Naive thymus-derived CD4-positive, alpha-beta T cell (primary cell): ENCODE results near the gene FOXN3. TPM values are rescaled to one million over a fixed set of nuclear protein-coding genes. Genes with fewer than 3 reads are reported as not detected.
A peak's percentile ranks its signal among the peaks of the same experiment; 100 is the strongest.

Experiments
- ATAC-seq: fragments of 150-1000 bp; cut with Tn5 transposase; 2 replicates; pipeline ENCODE4 v1.10.0; 2021; ENCODE audit warnings: mild to moderate bottlenecking, moderate library complexity
- CTCF ChIA-PET: fragments of 350-600 bp; sonication (Branson Sonifier 250); formaldehyde crosslinking; loops from one replicate; lab custom pipeline; 2021; ENCODE audit warnings: antibody characterized with exemption; lab: Charles Lee
- POLR2A ChIA-PET: fragments of 350-600 bp; sonication (Branson Sonifier 250); formaldehyde crosslinking; loops from one replicate; lab custom pipeline; 2021; ENCODE audit warnings: antibody characterized with exemption, inconsistent platforms; lab: Charles Lee
- DNase-seq, 9 donors: peaks; one replicate each; pipeline versions ENCODE4 v3.0.0 to v3.0.0-alpha.2; 2020 to 2022; ENCODE audit warnings: mixed read lengths in 1 of 9
- H3K27ac ChIP-seq: one replicate; pipeline ENCODE4 v1.7.0; 2013; ENCODE audit warnings: mild to moderate bottlenecking, low read depth, low read length, moderate library complexity
- H3K27me3 ChIP-seq, 2 donors: one replicate each; pipeline ENCODE4 v1.7.0; 2013; ENCODE audit warnings: low read length in 2 of 2, mild to moderate bottlenecking in 2 of 2, moderate library complexity in 2 of 2; ENCODE audit not compliant: control insufficient read depth in 2 of 2, insufficient read depth in 2 of 2
- H3K36me3 ChIP-seq, 3 experiments: 1 replicate in 2 of 3; 2 replicates in 1 of 3; pipeline ENCODE4 v1.7.0; 2013; ENCODE audit warnings: low read length in 3 of 3, mild to moderate bottlenecking in 3 of 3, moderate library complexity in 1 of 3; ENCODE audit not compliant: insufficient read depth in 3 of 3, control insufficient read depth in 2 of 3
- H3K4me1 ChIP-seq, 2 donors: one replicate each; pipeline ENCODE4 v1.7.0; 2013; ENCODE audit warnings: low read length in 2 of 2, mild to moderate bottlenecking in 2 of 2, moderate library complexity in 1 of 2; ENCODE audit not compliant: control insufficient read depth in 2 of 2, insufficient read depth in 2 of 2
- H3K4me3 ChIP-seq: 2 replicates; pipeline ENCODE4 v1.7.0; 2013; ENCODE audit warnings: mild to moderate bottlenecking, low read length
- H3K9me3 ChIP-seq, 3 experiments: 1 replicate in 2 of 3; 2 replicates in 1 of 3; pipeline ENCODE4 v1.7.0; 2013; ENCODE audit warnings: low read length in 3 of 3; ENCODE audit not compliant: control insufficient read depth in 2 of 3
- H3K27ac Mint-ChIP-seq, 9 donors: one replicate each; pipeline ENCODE4 v1.8.0; 2020 to 2022; ENCODE audit warnings: mixed read lengths in 9 of 9, mild to moderate bottlenecking in 8 of 9, moderate library complexity in 5 of 9, inconsistent platforms in 2 of 9
- H3K27me3 Mint-ChIP-seq, 5 donors: one replicate each; pipeline ENCODE4 v1.8.0; 2021 to 2022; ENCODE audit warnings: mixed read lengths in 5 of 5, mild to moderate bottlenecking in 1 of 5
- H3K36me3 Mint-ChIP-seq, 5 donors: one replicate each; pipeline ENCODE4 v1.8.0; 2020 to 2022; ENCODE audit warnings: mixed read lengths in 5 of 5, mild to moderate bottlenecking in 3 of 5, inconsistent platforms in 1 of 5
- H3K4me1 Mint-ChIP-seq, 7 donors: one replicate each; pipeline ENCODE4 v1.8.0; 2020 to 2022; ENCODE audit warnings: mixed read lengths in 7 of 7, mild to moderate bottlenecking in 3 of 7, inconsistent platforms in 1 of 7
- H3K4me3 Mint-ChIP-seq, 10 donors: one replicate each; pipeline ENCODE4 v1.8.0; 2020 to 2022; ENCODE audit warnings: mild to moderate bottlenecking in 10 of 10, mixed read lengths in 10 of 10, moderate library complexity in 6 of 10, inconsistent platforms in 2 of 10
- H3K9me3 Mint-ChIP-seq, 11 donors: one replicate each; pipeline ENCODE4 v1.8.0; 2020 to 2022; ENCODE audit warnings: mixed read lengths in 11 of 11, mild to moderate bottlenecking in 4 of 11, inconsistent platforms in 1 of 11, moderate library complexity in 1 of 11
- intact Hi-C, 2 donors: fragments of 100-400 bp; cut with micrococcal nuclease; formaldehyde crosslinking; loops; one replicate each; pipeline ENCODE4 v1.15.1; 2023
- polyA plus RNA-seq, 2 donors: library from polyadenylated mRNA; unstranded; fragments of 300-500 nt; fragmentation: Illumina TruSeq; gene quantifications; one replicate each; pipeline ENCODE4 v1.2.3, GENCODE V29; 2021
- total RNA-seq, 6 experiments: library from RNA in 5 of 6; stranded (reverse) in 5 of 6; gene quantifications; 1 replicate in 5 of 6; 2 replicates in 1 of 6; pipeline ENCODE4 v1.2.3 and lab custom pipeline; 2021 to 2026

The FOXN3 gene
- total and polyA plus RNA-seq, 7 experiments from 2014 or later, result 103 to 192 (median 149) TPM

- Mint-ChIP-seq H3K36me3 (peaks cover 0 to 12% (median 0%) of the 10 kb centered on the region in 5 donors), H3K27ac (peak overlapping the region in 6 of 9 donors; percentile 26 to 88 (median 68)), H3K9me3 (no peaks in the 10 kb centered on the region), H3K4me3 (no peak overlapping the region), H3K27me3 (no peaks in the 10 kb centered on the region), H3K4me1 (peaks cover 36 to 77% (median 70%) of the 10 kb centered on the region in 7 donors)
- Histone ChIP-seq H3K4me3 (no peak overlapping the region), H3K36me3 (no peaks in the 10 kb centered on the region), H3K9me3 (no peaks in the 10 kb centered on the region), H3K4me1 (peaks cover 0 to 20% of the 10 kb centered on the region in 2 donors), H3K27me3 (no peaks in the 10 kb centered on the region), H3K27ac (no peak overlapping the region)
- DNase-seq (no peak), ATAC-seq (no peak)
- POLR2A ChIA-PET, result interaction anchor here (0.8 kb wide), 1 partner anchor 63 kb away, joined by 3 read pairs; no protein-coding TSS in a partner anchor
- intact Hi-C loops, result no loop called here
- CTCF ChIA-PET, result interaction anchor here (0.7 kb wide), 1 partner anchor 772 kb away, joined by 3 read pairs; no protein-coding TSS in a partner anchor
Observed at GRCh38 chr14:89308232-89308959, 108.6 kb downstream of the FOXN3 start.

DNA sequence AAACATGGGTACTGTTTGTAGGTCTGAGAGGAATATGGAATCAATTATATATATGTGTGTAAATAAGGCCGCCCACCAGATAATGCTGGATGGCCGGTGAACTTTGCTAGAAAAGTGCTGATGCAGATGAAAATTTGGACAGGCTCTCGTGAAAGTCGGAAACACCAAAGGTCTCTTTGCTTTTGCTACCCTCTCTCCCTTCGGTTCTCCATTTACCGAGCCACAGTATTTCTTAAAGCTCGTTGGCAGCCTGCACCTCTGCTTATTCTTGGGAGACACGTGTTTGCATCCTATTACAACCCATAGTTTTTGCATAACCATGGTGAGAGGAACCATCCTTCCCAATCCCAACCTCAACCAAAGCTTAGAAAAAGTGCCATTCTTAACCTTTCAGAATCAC is 109.6 kb downstream of the FOXN3 start:
- Mint-ChIP-seq H3K27me3 (no peaks in the 10 kb centered on the region), H3K36me3 (peaks cover 0 to 21% (median 9%) of the 10 kb centered on the region in 5 donors), H3K4me3 (no peak overlapping the region), H3K9me3 (no peaks in the 10 kb centered on the region), H3K4me1 (peaks cover 45 to 81% (median 73%) of the 10 kb centered on the region in 7 donors), H3K27ac (peak overlapping the region in 4 of 9 donors; percentile 12 to 81 (median 67))
- POLR2A ChIA-PET, result interaction anchor here (0.6 kb wide), 1 partner anchor 146 kb away, joined by 4 read pairs; no protein-coding TSS in a partner anchor
- DNase-seq (no peak), ATAC-seq (no peak)
- CTCF ChIA-PET, result no interaction called here
- Histone ChIP-seq H3K4me3 (no peak overlapping the region), H3K36me3 (no peaks in the 10 kb centered on the region), H3K4me1 (peaks cover 0 to 20% of the 10 kb centered on the region in 2 donors), H3K27ac (no peak overlapping the region), H3K9me3 (no peaks in the 10 kb centered on the region), H3K27me3 (no peaks in the 10 kb centered on the region)
- intact Hi-C loops, result no loop called here

- Mint-ChIP-seq H3K36me3 (peaks cover 4 to 29% (median 17%) of the 10 kb centered on the region in 5 donors), H3K4me3 (peak overlapping the region; percentile 16 to 74 (median 66)), H3K4me1 (peaks cover 46 to 82% (median 70%) of the 10 kb centered on the region in 7 donors), H3K27ac (peak overlapping the region; percentile 70 to 92 (median 84)), H3K27me3 (no peaks in the 10 kb centered on the region), H3K9me3 (peaks cover 0 to 3% (median 0%) of the 10 kb centered on the region in 11 donors)
- no peaks in the 10 kb centered on the region for H3K9me3 ChIP-seq
- H3K27ac ChIP-seq, result no peak overlapping the region
- CTCF ChIA-PET, result no interaction called here
- H3K27me3 ChIP-seq, result no peaks in the 10 kb centered on the region
- DNase-seq, result peak in 5 of 9 donors; percentile 9 to 31 (median 14)
- ATAC-seq, result peak; percentile 56
- POLR2A ChIA-PET, result no interaction called here
- intact Hi-C loops, result loop anchor here (1.0 to 5.0 kb wide), 2 partner anchors 111 to 112 kb away; partner anchors contain the start of gene FOXN3 (in 1 of the 2)
- peaks cover 0 to 20% of the 10 kb centered on the region in 2 donors for H3K4me1 ChIP-seq
- H3K4me3 ChIP-seq, result no peak overlapping the region
- H3K36me3 ChIP-seq, result no peaks in the 10 kb centered on the region
Observed at GRCh38 chr14:89304972-89305703, 111.9 kb downstream of the FOXN3 start.

- H3K4me3 Mint-ChIP-seq, result peak overlapping the region in 9 of 10 donors; percentile 68 to 83 (median 73)
- DNase-seq (no peak), ATAC-seq (no peak)
- H3K4me1 ChIP-seq, result peaks cover 0 to 20% of the 10 kb centered on the region in 2 donors
- no peaks in the 10 kb centered on the region for H3K27me3 Mint-ChIP-seq
- peak overlapping the region; percentile 11 for H3K27ac ChIP-seq
- peaks cover 4 to 31% (median 18%) of the 10 kb centered on the region in 5 donors for H3K36me3 Mint-ChIP-seq
- H3K36me3 ChIP-seq, result no peaks in the 10 kb centered on the region
- H3K4me1 Mint-ChIP-seq, result peaks cover 42 to 82% (median 70%) of the 10 kb centered on the region in 7 donors
- CTCF ChIA-PET, result interaction anchor here (1.0 kb wide), 1 partner anchor 134 kb away, joined by 3 read pairs; no protein-coding TSS in a partner anchor
- no peak overlapping the region for H3K4me3 ChIP-seq
- peak overlapping the region; percentile 76 to 95 (median 84) for H3K27ac Mint-ChIP-seq
- H3K9me3 ChIP-seq, result no peaks in the 10 kb centered on the region
- POLR2A ChIA-PET, result interaction anchor here (0.9 kb wide), 1 partner anchor 111 kb away, joined by 3 read pairs; no protein-coding TSS in a partner anchor
- no peaks in the 10 kb centered on the region for H3K27me3 ChIP-seq
- H3K9me3 Mint-ChIP-seq, result peaks cover 0 to 6% (median 0%) of the 10 kb centered on the region in 11 donors
- intact Hi-C loops, result loop anchor here (1.0 to 5.0 kb wide), 2 partner anchors 112 to 113 kb away; partner anchors contain the start of gene FOXN3 (in 1 of the 2)
Observed at GRCh38 chr14:89304561-89304960, 112.5 kb downstream of the FOXN3 start.

DNA sequence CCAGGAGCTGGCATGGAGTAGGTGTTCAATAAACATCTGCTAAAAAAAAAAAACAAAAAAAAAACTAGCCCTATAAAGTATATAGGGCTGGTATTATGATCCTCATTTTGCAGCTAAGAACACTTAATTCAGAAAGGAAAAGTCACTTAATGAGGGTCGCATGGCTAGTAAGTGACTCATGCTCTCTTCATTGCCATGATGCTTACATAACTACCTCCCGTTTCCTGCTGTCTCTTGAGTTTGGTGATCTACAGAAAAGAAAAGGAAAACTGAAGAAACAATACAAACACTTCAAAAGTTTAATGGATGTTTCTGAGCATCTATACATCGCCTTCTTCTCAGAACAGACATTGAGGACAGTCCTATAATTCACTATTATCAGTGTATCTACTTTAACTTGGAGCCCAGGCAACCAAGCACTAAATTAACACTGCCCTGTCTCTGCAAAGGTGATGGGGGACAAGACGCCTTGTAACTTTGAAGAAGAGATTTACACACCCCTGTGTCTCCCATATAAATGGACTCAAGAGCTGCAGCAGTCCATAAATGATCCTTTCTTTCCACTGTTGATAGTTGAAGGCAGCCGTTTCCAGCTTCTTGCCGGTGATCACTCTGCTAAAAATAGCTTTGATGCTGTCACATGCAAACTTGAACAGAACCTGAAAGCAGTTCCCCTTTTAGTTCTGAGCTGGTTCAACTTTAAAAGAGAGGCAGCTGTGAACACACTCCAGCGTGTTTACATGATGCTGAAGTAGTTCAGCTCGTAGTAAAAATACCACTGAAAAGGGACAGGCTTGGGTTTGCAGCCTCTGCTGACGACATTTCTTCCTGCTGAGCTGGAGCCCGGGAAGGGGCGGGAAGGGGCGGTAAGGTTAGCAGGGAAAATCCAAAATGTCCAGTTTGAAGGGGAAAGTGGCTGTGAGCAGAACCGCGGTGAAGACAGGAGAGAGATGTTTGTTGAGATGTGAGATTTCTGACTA is 113.3 kb downstream of the FOXN3 start:
- H3K36me3 Mint-ChIP-seq, result peaks cover 8 to 36% (median 22%) of the 10 kb centered on the region in 5 donors
- Histone ChIP-seq H3K27ac (peak overlapping the region; percentile 11), H3K27me3 (no peaks in the 10 kb centered on the region), H3K4me3 (no peak overlapping the region), H3K36me3 (peaks cover 0 to 3% (median 0%) of the 10 kb centered on the region in 3 experiments), H3K4me1 (peaks cover 0 to 20% of the 10 kb centered on the region in 2 donors), H3K9me3 (no peaks in the 10 kb centered on the region)
- H3K27me3 Mint-ChIP-seq, result no peaks in the 10 kb centered on the region
- intact Hi-C loops, result loop anchor here (1.0 to 5.0 kb wide), 3 partner anchors 61 to 114 kb away; partner anchors contain the start of gene FOXN3 (in 1 of the 2)
- ATAC-seq (peak; percentile 76), DNase-seq (peak in 8 of 9 donors; percentile 21 to 63 (median 45))
- ChIA-PET POLR2A (interaction anchor here (0.8 to 0.9 kb wide), 2 partner anchors 112 to 449 kb away, joined by 3 to 4 read pairs; no protein-coding TSS in a partner anchor), CTCF (interaction anchor here (1.0 kb wide), 1 partner anchor 135 kb away, joined by 3 read pairs; no protein-coding TSS in a partner anchor)
- peaks cover 38 to 82% (median 78%) of the 10 kb centered on the region in 7 donors for H3K4me1 Mint-ChIP-seq
- peak overlapping the region; percentile 76 to 95 (median 84) for H3K27ac Mint-ChIP-seq
- H3K4me3 Mint-ChIP-seq, result peak overlapping the region; percentile 63 to 83 (median 73)
- H3K9me3 Mint-ChIP-seq, result peaks cover 0 to 6% (median 0%) of the 10 kb centered on the region in 11 donors
